PC-3 (cell line): ENCODE data around the gene OPRL1. TPM values are rescaled to one million over a fixed set of nuclear protein-coding genes. Genes with fewer than 3 reads are reported as not detected.

Experiments
- ATAC-seq: fragments of 200-7000 bp; cut with Tn5 transposase; 2 replicates; pipeline ENCODE4 v1.9.1; 2020; ENCODE audit warnings: mild to moderate bottlenecking, moderate library complexity
- BruUV-seq: library from RNA; stranded (reverse); fragments of 400-500 nt; replicated peaks from 2 replicates; lab custom pipeline; 2021; lab: Mats Ljungman, UMichigan
- CTCF ChIA-PET: fragments of 300-600 bp; sonication (Branson Sonifier 250); formaldehyde crosslinking; loops from one replicate; lab custom pipeline; 2022; ENCODE audit warnings: antibody characterized with exemption; lab: Charles Lee
- POLR2A ChIA-PET: fragments of 300-600 bp; sonication (Branson Sonifier 250); formaldehyde crosslinking; loops from one replicate; lab custom pipeline; 2022; ENCODE audit warnings: antibody characterized with exemption; ENCODE audit not compliant: unreplicated experiment; lab: Charles Lee
- DNase-seq: peaks from one replicate; pipeline ENCODE4 v3.0.0-alpha.2; 2015
- H2AFZ ChIP-seq: fragments of 300-600 bp; sonication (generic); 2 replicates; pipeline ENCODE4 v1.6.0; 2016; ENCODE audit warnings: antibody characterized with exemption, low read length
- H3F3A ChIP-seq: fragments of 300-600 bp; sonication (generic); one replicate; pipeline ENCODE4 v1.6.0; 2017; ENCODE audit warnings: antibody characterized with exemption, low read length, control low read depth, mild to moderate bottlenecking; ENCODE audit not compliant: unreplicated experiment
- H3K27ac ChIP-seq: fragments of 300-600 bp; sonication (generic); 2 replicates; pipeline ENCODE4 v1.5.1; 2016; ENCODE audit warnings: mild to moderate bottlenecking, low read length
- H3K27me3 ChIP-seq: fragments of 300-600 bp; sonication (generic); 2 replicates; pipeline ENCODE4 v1.6.1; 2016; ENCODE audit warnings: low read length, mixed read lengths
- H3K36me3 ChIP-seq: fragments of 300-600 bp; sonication (generic); 2 replicates; pipeline ENCODE4 v1.6.1; 2016; ENCODE audit warnings: low read depth, mixed run types, low read length, mixed read lengths
- H3K4me1 ChIP-seq: fragments of 300-600 bp; sonication (generic); 2 replicates; pipeline ENCODE4 v1.5.1; 2016; ENCODE audit warnings: low read length; ENCODE audit not compliant: insufficient read depth
- H3K4me2 ChIP-seq: fragments of 300-600 bp; sonication (generic); 2 replicates; pipeline ENCODE4 v1.6.0; 2016; ENCODE audit warnings: low read length
- H3K4me3 ChIP-seq: fragments of 300-600 bp; sonication (generic); 2 replicates; pipeline ENCODE4 v1.5.1; 2016; ENCODE audit warnings: mild to moderate bottlenecking, low read length, mixed read lengths
- H3K79me2 ChIP-seq: fragments of 300-600 bp; sonication (generic); 2 replicates; pipeline ENCODE4 v1.6.1; 2017; ENCODE audit warnings: low read length, mixed read lengths
- H3K9ac ChIP-seq: fragments of 300-600 bp; sonication (generic); 2 replicates; pipeline ENCODE4 v1.6.0; 2016; ENCODE audit warnings: mild to moderate bottlenecking, low read length
- H3K9me2 ChIP-seq: fragments of 300-600 bp; sonication (generic); replicated peaks from 2 replicates; pipeline ENCODE4 v1.6.1; 2016; ENCODE audit warnings: mixed run types, low read length, mixed read lengths
- H3K9me3 ChIP-seq: fragments of 300-600 bp; sonication (generic); 2 replicates; pipeline ENCODE4 v1.6.1; 2016; ENCODE audit warnings: low read length, mixed read lengths
- H4K20me1 ChIP-seq: fragments of 300-600 bp; sonication (generic); 2 replicates; pipeline ENCODE4 v1.6.1; 2016; ENCODE audit warnings: low read length, mixed read lengths
- CTCF ChIP-seq: fragments of 300-600 bp; sonication (generic); conservative IDR thresholded peaks from 2 replicates; pipeline ENCODE4 v1.5.1; 2017; ENCODE audit warnings: antibody characterized with exemption, low read depth, mild to moderate bottlenecking, low read length
- EZH2 ChIP-seq: fragments of 300-600 bp; sonication (generic); IDR thresholded peaks from one replicate; pipeline ENCODE4 v1.6.1; 2017; ENCODE audit warnings: antibody characterized with exemption, mild to moderate bottlenecking, low read length; ENCODE audit not compliant: unreplicated experiment
- EZH2phosphoT487 ChIP-seq: fragments of 300-600 bp; sonication (generic); IDR thresholded peaks from 2 replicates; pipeline ENCODE4 v1.6.1; 2018; ENCODE audit warnings: mild to moderate bottlenecking, antibody characterized with exemption, low read length, borderline replicate concordance
- intact Hi-C: fragments of 100-400 bp; cut with micrococcal nuclease; formaldehyde crosslinking; loops from 2 replicates; pipeline ENCODE4 v1.9.0; 2023
- total RNA-seq: library from RNA; depleted of rRNA; stranded (reverse); fragments of >200 nt; gene quantifications from 2 replicates; pipeline ENCODE4 v1.2.3, GENCODE V29; 2014

The OPRL1 gene
- total RNA-seq, 1 experiment from 2014 or later, result 5.6 TPM

- Histone ChIP-seq H3K9me3 (no peaks in the 10 kb centered on the region), H3K4me1 (no peaks in the 10 kb centered on the region), H3K27me3 (no peaks in the 10 kb centered on the region), H2AFZ (no peak overlapping the region), H3K79me2 (no peaks in the 10 kb centered on the region), H3K36me3 (no peaks in the 10 kb centered on the region), H3K9me2 (no peaks in the 10 kb centered on the region), H4K20me1 (no peaks in the 10 kb centered on the region), H3K27ac (no peak overlapping the region), H3K9ac (no peak overlapping the region), H3F3A (no peaks in the 10 kb centered on the region), H3K4me2 (no peak overlapping the region), H3K4me3 (no peak overlapping the region)
- ChIA-PET POLR2A (no interaction called here), CTCF (no interaction called here)
- ATAC-seq, result no peak
- TF ChIP-seq EZH2, result no peak
- TF ChIP-seq CTCF, result no peak
- TF ChIP-seq EZH2phosphoT487, result no peak
- no peak for DNase-seq
- intact Hi-C loops, result no loop called here
- BruUV-seq, result no TSS peak
These were observed 29.1 kb downstream of the OPRL1 start for GRCh38 chr20:64108731-64109681.

GRCh38 chr20:64109831-64110391, 30.0 kb downstream of the OPRL1 start:
- H3K9me2 ChIP-seq, result no peaks in the 10 kb centered on the region
- H3K4me2 ChIP-seq, result no peak overlapping the region
- TF ChIP-seq EZH2 (no peak), CTCF (no peak), EZH2phosphoT487 (no peak)
- H2AFZ ChIP-seq, result no peak overlapping the region
- no peaks in the 10 kb centered on the region for H3K27me3 ChIP-seq
- no peaks in the 10 kb centered on the region for H3K36me3 ChIP-seq
- H3K4me1 ChIP-seq, result no peaks in the 10 kb centered on the region
- POLR2A ChIA-PET, result no interaction called here
- no peaks in the 10 kb centered on the region for H3K9me3 ChIP-seq
- no peak overlapping the region for H3K9ac ChIP-seq
- ATAC-seq (no peak), DNase-seq (no peak)
- H4K20me1 ChIP-seq, result no peaks in the 10 kb centered on the region
- intact Hi-C loops, result no loop called here
- CTCF ChIA-PET, result no interaction called here
- H3K27ac ChIP-seq, result no peak overlapping the region
- no TSS peak for BruUV-seq
- no peak overlapping the region for H3K4me3 ChIP-seq
- no peaks in the 10 kb centered on the region for H3K79me2 ChIP-seq
- H3F3A ChIP-seq, result no peaks in the 10 kb centered on the region
